PC-9 (cell line): Measurements from ENCODE around the gene SLC35A5.

Source experiments
- EZH2 ChIP-seq: fragments of 200-600 bp; sonication (generic); IDR thresholded peaks from 2 replicates; pipeline ENCODE4 v1.8.0; 2017; ENCODE audit warnings: antibody characterized with exemption, low read depth
- TF ChIP-seq, protein P1 (sequence below): fragments of 200-600 bp; sonication (generic); conservative IDR thresholded peaks from 2 replicates; pipeline ENCODE4 v1.6.1; 2017; ENCODE audit warnings: mixed run types, antibody characterized with exemption, mild to moderate bottlenecking, moderate library complexity

- TF ChIP-seq, protein P1, sequence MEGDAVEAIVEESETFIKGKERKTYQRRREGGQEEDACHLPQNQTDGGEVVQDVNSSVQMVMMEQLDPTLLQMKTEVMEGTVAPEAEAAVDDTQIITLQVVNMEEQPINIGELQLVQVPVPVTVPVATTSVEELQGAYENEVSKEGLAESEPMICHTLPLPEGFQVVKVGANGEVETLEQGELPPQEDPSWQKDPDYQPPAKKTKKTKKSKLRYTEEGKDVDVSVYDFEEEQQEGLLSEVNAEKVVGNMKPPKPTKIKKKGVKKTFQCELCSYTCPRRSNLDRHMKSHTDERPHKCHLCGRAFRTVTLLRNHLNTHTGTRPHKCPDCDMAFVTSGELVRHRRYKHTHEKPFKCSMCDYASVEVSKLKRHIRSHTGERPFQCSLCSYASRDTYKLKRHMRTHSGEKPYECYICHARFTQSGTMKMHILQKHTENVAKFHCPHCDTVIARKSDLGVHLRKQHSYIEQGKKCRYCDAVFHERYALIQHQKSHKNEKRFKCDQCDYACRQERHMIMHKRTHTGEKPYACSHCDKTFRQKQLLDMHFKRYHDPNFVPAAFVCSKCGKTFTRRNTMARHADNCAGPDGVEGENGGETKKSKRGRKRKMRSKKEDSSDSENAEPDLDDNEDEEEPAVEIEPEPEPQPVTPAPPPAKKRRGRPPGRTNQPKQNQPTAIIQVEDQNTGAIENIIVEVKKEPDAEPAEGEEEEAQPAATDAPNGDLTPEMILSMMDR, result no peak
- TF ChIP-seq EZH2, result no peak
These were observed 65.6 kb downstream of the SLC35A5 start for GRCh38 chr3:112627419-112627818.
